K562 (cell line): ENCODE measurements around the gene LAPTM5. TPM values are rescaled to one million over a fixed set of nuclear protein-coding genes. Genes with fewer than 3 reads are reported as not detected.

Source experiments
- ADNP ChIP-seq: fragments of 200-800 bp; sonication (Bioruptor generic); IDR thresholded peaks from 2 replicates; pipeline ENCODE4 v1.6.1; 2016; ENCODE audit warnings: missing genetic modification characterization, missing compliant biosample characterization
- DMBX1 ChIP-seq: fragments of 250-450 bp; sonication (Bioruptor Pico); IDR thresholded peaks from 2 replicates; pipeline ENCODE4 v1.8.0; 2022; ENCODE audit warnings: inconsistent platforms, mild to moderate bottlenecking, moderate library complexity, borderline replicate concordance
- EHMT2 ChIP-seq: fragments of 450-650 bp; IDR thresholded peaks from 2 replicates; pipeline ENCODE4 v1.6.1; 2018; ENCODE audit warnings: antibody characterized with exemption
- EP300 ChIP-seq: IDR thresholded peaks from 2 replicates; pipeline ENCODE4 v1.6.1; 2012; ENCODE audit warnings: low read length, improper control_type of control experiment
- MYNN ChIP-seq, 2 experiments: sonication (generic); formaldehyde crosslinking in 1 of 2; IDR thresholded peaks; 2 replicates each; pipeline versions ENCODE4 v1.5.0 to v1.6.1; 2016 to 2020; ENCODE audit warnings: antibody characterized with exemption in 1 of 2, missing genetic modification reagents in 1 of 2
- NRF1 ChIP-seq, 2 experiments: fragments of 450-650 bp; IDR thresholded peaks in 1 of 2; conservative IDR thresholded peaks in 1 of 2; 2 replicates each; pipeline ENCODE4 v1.6.1; 2014; ENCODE audit warnings: mild to moderate bottlenecking in 2 of 2
- RBM22 ChIP-seq: fragments of 200-400 bp; formaldehyde crosslinking; IDR thresholded peaks from 2 replicates; pipeline ENCODE4 v1.6.1; 2018; ENCODE audit warnings: low read length, low read depth; ENCODE audit not compliant: poor library complexity, severe bottlenecking
- THAP7 ChIP-seq: fragments of 250-450 bp; sonication (Bioruptor Pico); IDR thresholded peaks from 2 replicates; pipeline ENCODE4 v1.5.0; 2021
- ZNF23 ChIP-seq: fragments of 250-450 bp; sonication (Bioruptor Pico); IDR thresholded peaks from 2 replicates; pipeline ENCODE4 v1.4.0; 2020; ENCODE audit warnings: mild to moderate bottlenecking
- ZNF407 ChIP-seq: fragments of 450-650 bp; IDR thresholded peaks from 2 replicates; pipeline ENCODE4 v1.6.1; 2016; ENCODE audit warnings: low read depth
- ZNF408 ChIP-seq: fragments of 250-450 bp; sonication (Bioruptor Pico); IDR thresholded peaks from 2 replicates; pipeline ENCODE4 v1.4.0; 2020; ENCODE audit warnings: low read depth, mild to moderate bottlenecking, moderate library complexity
- ZNF609 ChIP-seq: sonication (generic); formaldehyde crosslinking; IDR thresholded peaks from 2 replicates; pipeline ENCODE4 v1.8.1; 2023; ENCODE audit warnings: missing genetic modification reagents, mild to moderate bottlenecking, borderline replicate concordance
- polyA plus RNA-seq, 8 experiments: library from polyadenylated mRNA; depleted of rRNA in 4 of 8; stranded (reverse) in 5 of 8; unstranded in 3 of 8; fragments of >200 nt; fragmentation: Nextera tagmentation in 2 of 8; fragmentation: Illumina TruSeq in 1 of 8; extraction: Ambion mirVana in 2 of 8; extraction: Trizol in 1 of 8; gene quantifications; 2 replicates each; pipeline versions ENCODE4 v1.2.1 to v1.2.3, GENCODE V29; 2011 to 2014; ENCODE audit warnings: inconsistent platforms in 1 of 8, missing spikeins in 1 of 8
- total RNA-seq, 7 experiments: library from RNA; depleted of rRNA in 6 of 7; stranded (reverse); fragments of >200 nt in 6 of 7; fragmentation: Illumina TruSeq in 2 of 7; extraction: Trizol in 2 of 7; gene quantifications; 2 replicates each; pipeline versions ENCODE4 v1.2.1 to v1.2.3, GENCODE V29; 2011 to 2021; ENCODE audit warnings: low replicate concordance in 1 of 7

The LAPTM5 gene
- total and polyA plus RNA-seq, 9 of the 15 experiments (the other 6 are each of a cell fraction or from before 2014, with no cell fraction given) = 2.4 to 47.3 (median 20.3) TPM

- TF ChIP-seq ZNF609 (CRISPR knock-in tag) = no peak
- TF ChIP-seq EP300 = 0 out of 2 replicates have a peak, but pooled peaks have one; percentile 47
- no peak for TF ChIP-seq EHMT2
- no peak for TF ChIP-seq ZNF408 (CRISPR knock-in tag)
- no peak for TF ChIP-seq ZNF407
- no peak for TF ChIP-seq ADNP (tag)
- TF ChIP-seq MYNN (IDR thresholded peaks at IDR 0.05) = peak; percentile 43; the same call in 1 of the 2 replicates
- no peak for TF ChIP-seq MYNN (CRISPR knock-in tag; IDR thresholded peaks at IDR 0.05)
- no peak for TF ChIP-seq RBM22
- TF ChIP-seq ZNF23 (CRISPR knock-in tag) = no peak
- TF ChIP-seq DMBX1 (CRISPR knock-in tag) = peak; percentile 78
- no peak for TF ChIP-seq THAP7
- no peak for TF ChIP-seq NRF1 (conservative IDR thresholded peaks at IDR 0.05 in 1 of 2, IDR thresholded peaks at IDR 0.05 in 1 of 2)
Observed at GRCh38 chr1:30741239-30741894, 16.2 kb downstream of the LAPTM5 start (continued).
